ENCODE measurements around the gene TRAF2. TPM values are rescaled to one million over a fixed set of nuclear protein-coding genes. Genes with fewer than 3 reads are reported as not detected.

The TRAF2 gene
- total RNA-seq, 1 experiment from 2014 or later = 11.5 TPM

GRCh38 chr9:136844761-136845464 lies 41.4 kb upstream of the TRAF2 start:
- ATAC-seq (no peak), DNase-seq (no peak)
- Histone ChIP-seq H3K79me2 (ENCODE audit: low read length) (no peaks in the 10 kb centered on the region), H3K9ac (ENCODE audit: low read length) (no peak overlapping the region), H3K4me3 (ENCODE audit: low read length) (no peak overlapping the region), H3K27ac (ENCODE audit: low read length) (no peak overlapping the region), H3K4me1 (ENCODE audit: insufficient read depth, low read length) (peaks cover 13% of the 10 kb centered on the region), H3K27me3 (ENCODE audit: low read length) (no peaks in the 10 kb centered on the region), H3K36me3 (ENCODE audit: low read depth, low read length) (no peaks in the 10 kb centered on the region), H3K9me2 (replicated peaks; ENCODE audit: low read length) (no peaks in the 10 kb centered on the region), H4K20me1 (ENCODE audit: low read length) (no peaks in the 10 kb centered on the region), H3K4me2 (ENCODE audit: low read length) (no peak overlapping the region), H3F3A (ENCODE audit: low read length, unreplicated experiment) (no peaks in the 10 kb centered on the region), H3K9me3 (ENCODE audit: low read length) (no peaks in the 10 kb centered on the region), H2AFZ (ENCODE audit: low read length) (no peak overlapping the region)
- intact Hi-C loops (cut with micrococcal nuclease) = loop anchor here (10.0 kb wide), 1 partner anchor 150 kb away; the partner anchor contains the start of genes CLIC3 and PAXX
- no TSS peak for BruUV-seq (replicated peaks)
- ChIA-PET POLR2A (ENCODE audit: unreplicated experiment) (no interaction called here), CTCF (no interaction called here)
- TF ChIP-seq EZH2 (IDR thresholded peaks at IDR 0.05; ENCODE audit: low read length, unreplicated experiment) = no peak

- intact Hi-C loops (cut with micrococcal nuclease) = loop anchor here (10.0 kb wide), 1 partner anchor 149 kb away; the partner anchor contains the start of genes CLIC3 and PAXX
These were observed 40.7 kb upstream of the TRAF2 start for GRCh38 chr9:136845465-136846260.

More at GRCh38 chr9:136845465-136846260, 40.7 kb upstream of the TRAF2 start:
- Histone ChIP-seq H3K4me2 (ENCODE audit: low read length) (no peak overlapping the region), H3F3A (ENCODE audit: low read length, unreplicated experiment) (no peaks in the 10 kb centered on the region), H2AFZ (ENCODE audit: low read length) (no peak overlapping the region), H3K36me3 (ENCODE audit: low read depth, low read length) (no peaks in the 10 kb centered on the region), H3K9ac (ENCODE audit: low read length) (no peak overlapping the region), H3K4me1 (ENCODE audit: insufficient read depth, low read length) (peaks cover 18% of the 10 kb centered on the region), H3K79me2 (ENCODE audit: low read length) (no peaks in the 10 kb centered on the region), H3K9me3 (ENCODE audit: low read length) (no peaks in the 10 kb centered on the region), H3K9me2 (replicated peaks; ENCODE audit: low read length) (no peaks in the 10 kb centered on the region), H4K20me1 (ENCODE audit: low read length) (no peaks in the 10 kb centered on the region), H3K27me3 (ENCODE audit: low read length) (no peaks in the 10 kb centered on the region), H3K27ac (ENCODE audit: low read length) (no peak overlapping the region), H3K4me3 (ENCODE audit: low read length) (no peak overlapping the region)
- ATAC-seq (no peak), DNase-seq (no peak)
- no TSS peak for BruUV-seq (replicated peaks)
- TF ChIP-seq CTCF (conservative IDR thresholded peaks at IDR 0.05; ENCODE audit: low read depth, low read length) = no peak
- TF ChIP-seq EZH2phosphoT487 (IDR thresholded peaks at IDR 0.05; ENCODE audit: borderline replicate concordance, low read length) = no peak
- TF ChIP-seq EZH2 (IDR thresholded peaks at IDR 0.05; ENCODE audit: low read length, unreplicated experiment) = no peak
- ChIA-PET POLR2A (ENCODE audit: unreplicated experiment) (no interaction called here), CTCF (no interaction called here)

Measured in PC-3 (cell line).